Activated CD8-positive, alpha-beta memory T cell treated with anti-CD3 and anti-CD28 coated beads, Interleukin-2, amount 50 U/mL, for 24 hours (primary cell): Measurements from ENCODE around the gene CACUL1.

Source experiments
- DNase-seq: peaks from one replicate; pipeline ENCODE4 v3.0.0-alpha.2; 2020; ENCODE audit errors: extremely low read depth

The CACUL1 gene

GRCh38 chr10:118732245-118733165 lies 22.3 kb downstream of the CACUL1 start:
- DNase-seq, result no peak

- DNase-seq, result no peak
Measured at GRCh38 chr10:118730756-118731456, 23.9 kb downstream of the CACUL1 start.

- DNase-seq, result no peak
Measured at GRCh38 chr10:118729641-118730258, 25.0 kb downstream of the CACUL1 start.

- DNase-seq, result no peak
Measured at GRCh38 chr10:118729200-118729599, 25.6 kb downstream of the CACUL1 start.

- DNase-seq, result no peak
Measured at GRCh38 chr10:118725886-118726500, 28.8 kb downstream of the CACUL1 start.

- no peak for DNase-seq
Measured at GRCh38 chr10:118723466-118723865, 31.3 kb downstream of the CACUL1 start.

- no peak for DNase-seq
Measured at GRCh38 chr10:118721539-118721876, 33.3 kb downstream of the CACUL1 start.

GRCh38 chr10:118720685-118721538 lies 33.9 kb downstream of the CACUL1 start:
- DNase-seq, result peak; percentile 26

- DNase-seq, result no peak
Measured at GRCh38 chr10:118714366-118714765, 40.4 kb downstream of the CACUL1 start.

GRCh38 chr10:118712930-118713634 lies 41.7 kb downstream of the CACUL1 start:
- DNase-seq, result no peak

GRCh38 chr10:118712080-118712479 lies 42.7 kb downstream of the CACUL1 start:
- no peak for DNase-seq

GRCh38 chr10:118710487-118710886 lies 44.3 kb downstream of the CACUL1 start:
- DNase-seq, result no peak

GRCh38 chr10:118708571-118708970 lies 46.2 kb downstream of the CACUL1 start:
- DNase-seq, result no peak

GRCh38 chr10:118704711-118705110 lies 50.1 kb downstream of the CACUL1 start:
- DNase-seq, result no peak

GRCh38 chr10:118701529-118702323 lies 53.0 kb downstream of the CACUL1 start:
- DNase-seq, result no peak

- peak; percentile 60 for DNase-seq
Measured at GRCh38 chr10:118698421-118698820, 56.3 kb downstream of the CACUL1 start.

GRCh38 chr10:118694848-118695247 lies 59.9 kb downstream of the CACUL1 start:
- DNase-seq, result no peak

- no peak for DNase-seq
Measured at GRCh38 chr10:118692872-118693271, 61.9 kb downstream of the CACUL1 start.

- no peak for DNase-seq
Measured at GRCh38 chr10:118689070-118689858, 65.5 kb downstream of the CACUL1 start.
